ENCODE measurements around the gene ZIC4.

Gene ZIC4

DNA sequence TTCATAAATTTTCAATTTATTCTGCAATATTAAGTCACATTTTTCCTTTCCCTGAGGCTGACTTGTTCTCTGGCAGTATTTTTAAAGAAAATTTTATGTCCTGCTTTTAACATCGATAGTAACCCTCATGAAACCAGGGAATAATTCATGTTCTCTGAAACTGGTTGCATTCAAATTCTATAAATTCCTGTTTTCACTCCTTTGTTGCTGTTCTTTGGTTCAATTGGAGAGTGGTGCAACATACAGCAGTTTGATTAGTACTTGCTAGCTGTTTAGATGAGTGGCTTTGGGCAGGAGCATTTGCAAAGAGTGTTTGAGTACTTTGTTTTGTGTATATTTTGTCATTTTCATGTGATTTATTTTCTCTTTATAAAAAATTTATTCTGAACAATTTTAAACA, 22.0 kb upstream of the ZIC4 start:
- no peak for ATAC-seq
- TF ChIP-seq, protein P1, sequence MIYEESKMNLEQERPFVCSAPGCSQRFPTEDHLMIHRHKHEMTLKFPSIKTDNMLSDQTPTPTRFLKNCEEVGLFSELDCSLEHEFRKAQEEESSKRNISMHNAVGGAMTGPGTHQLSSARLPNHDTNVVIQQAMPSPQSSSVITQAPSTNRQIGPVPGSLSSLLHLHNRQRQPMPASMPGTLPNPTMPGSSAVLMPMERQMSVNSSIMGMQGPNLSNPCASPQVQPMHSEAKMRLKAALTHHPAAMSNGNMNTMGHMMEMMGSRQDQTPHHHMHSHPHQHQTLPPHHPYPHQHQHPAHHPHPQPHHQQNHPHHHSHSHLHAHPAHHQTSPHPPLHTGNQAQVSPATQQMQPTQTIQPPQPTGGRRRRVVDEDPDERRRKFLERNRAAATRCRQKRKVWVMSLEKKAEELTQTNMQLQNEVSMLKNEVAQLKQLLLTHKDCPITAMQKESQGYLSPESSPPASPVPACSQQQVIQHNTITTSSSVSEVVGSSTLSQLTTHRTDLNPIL (CRISPR knock-in tag; IDR thresholded peaks at IDR 0.05; ENCODE audit: low read depth) = no peak
- TF ChIP-seq, protein P2, sequence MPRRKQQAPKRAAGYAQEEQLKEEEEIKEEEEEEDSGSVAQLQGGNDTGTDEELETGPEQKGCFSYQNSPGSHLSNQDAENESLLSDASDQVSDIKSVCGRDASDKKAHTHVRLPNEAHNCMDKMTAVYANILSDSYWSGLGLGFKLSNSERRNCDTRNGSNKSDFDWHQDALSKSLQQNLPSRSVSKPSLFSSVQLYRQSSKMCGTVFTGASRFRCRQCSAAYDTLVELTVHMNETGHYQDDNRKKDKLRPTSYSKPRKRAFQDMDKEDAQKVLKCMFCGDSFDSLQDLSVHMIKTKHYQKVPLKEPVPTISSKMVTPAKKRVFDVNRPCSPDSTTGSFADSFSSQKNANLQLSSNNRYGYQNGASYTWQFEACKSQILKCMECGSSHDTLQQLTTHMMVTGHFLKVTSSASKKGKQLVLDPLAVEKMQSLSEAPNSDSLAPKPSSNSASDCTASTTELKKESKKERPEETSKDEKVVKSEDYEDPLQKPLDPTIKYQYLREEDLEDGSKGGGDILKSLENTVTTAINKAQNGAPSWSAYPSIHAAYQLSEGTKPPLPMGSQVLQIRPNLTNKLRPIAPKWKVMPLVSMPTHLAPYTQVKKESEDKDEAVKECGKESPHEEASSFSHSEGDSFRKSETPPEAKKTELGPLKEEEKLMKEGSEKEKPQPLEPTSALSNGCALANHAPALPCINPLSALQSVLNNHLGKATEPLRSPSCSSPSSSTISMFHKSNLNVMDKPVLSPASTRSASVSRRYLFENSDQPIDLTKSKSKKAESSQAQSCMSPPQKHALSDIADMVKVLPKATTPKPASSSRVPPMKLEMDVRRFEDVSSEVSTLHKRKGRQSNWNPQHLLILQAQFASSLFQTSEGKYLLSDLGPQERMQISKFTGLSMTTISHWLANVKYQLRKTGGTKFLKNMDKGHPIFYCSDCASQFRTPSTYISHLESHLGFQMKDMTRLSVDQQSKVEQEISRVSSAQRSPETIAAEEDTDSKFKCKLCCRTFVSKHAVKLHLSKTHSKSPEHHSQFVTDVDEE (CRISPR knock-in tag; IDR thresholded peaks at IDR 0.05) = no peak
- no peak for TF ChIP-seq ZFP30 (CRISPR knock-in tag; IDR thresholded peaks at IDR 0.05)

DNA sequence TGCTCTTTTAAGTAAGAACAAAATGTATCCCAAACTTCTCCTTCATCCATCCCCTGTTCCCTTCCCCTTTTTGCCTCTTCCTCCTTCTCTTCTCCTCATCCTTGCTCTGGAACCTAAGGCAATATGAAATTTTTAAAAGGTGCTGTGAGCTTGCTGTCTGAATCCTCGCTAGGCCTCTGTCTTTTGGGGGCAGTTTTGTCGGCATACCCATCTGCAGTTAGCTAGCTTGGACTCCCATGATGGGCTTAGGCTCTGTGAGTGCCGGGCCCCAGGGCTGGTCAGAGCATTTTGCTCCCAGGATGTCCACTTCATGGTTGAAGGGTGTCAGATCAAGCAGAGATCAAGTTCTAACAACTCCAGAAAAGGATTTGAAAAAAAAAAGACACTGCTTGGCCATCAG, 21.4 kb upstream of the ZIC4 start:
- ATAC-seq = no peak
- TF ChIP-seq, protein P2 (CRISPR knock-in tag; IDR thresholded peaks at IDR 0.05) = no peak
- TF ChIP-seq PPARA (CRISPR knock-in tag; IDR thresholded peaks at IDR 0.05; ENCODE audit: borderline replicate concordance) (no peak), CSDC2 (CRISPR knock-in tag; IDR thresholded peaks at IDR 0.05) (no peak), ZC3H10 (CRISPR knock-in tag; IDR thresholded peaks at IDR 0.05) (no peak), ISL1 (CRISPR knock-in tag; IDR thresholded peaks at IDR 0.05) (no peak), SNAI2 (CRISPR knock-in tag; IDR thresholded peaks at IDR 0.05) (no peak), BACH2 (CRISPR knock-in tag; IDR thresholded peaks at IDR 0.05; ENCODE audit: borderline replicate concordance) (no peak), ZFP3 (CRISPR knock-in tag; IDR thresholded peaks at IDR 0.05) (no peak), ESRRG (CRISPR knock-in tag; IDR thresholded peaks at IDR 0.05) (no peak), TOX (CRISPR knock-in tag; IDR thresholded peaks at IDR 0.05; ENCODE audit: borderline replicate concordance) (no peak), ZNF565 (CRISPR knock-in tag; conservative IDR thresholded peaks at IDR 0.05; ENCODE audit: low read depth) (no peak), RARB (CRISPR knock-in tag; IDR thresholded peaks at IDR 0.05) (no peak), TCF4 (CRISPR knock-in tag; IDR thresholded peaks at IDR 0.05; ENCODE audit: borderline replicate concordance) (no peak), ZNF8 (CRISPR knock-in tag; IDR thresholded peaks at IDR 0.05) (no peak), GLIS3 (CRISPR knock-in tag; IDR thresholded peaks at IDR 0.05) (no peak), ARNTL (CRISPR knock-in tag; IDR thresholded peaks at IDR 0.05; ENCODE audit: borderline replicate concordance, low read depth) (no peak), OSR1 (CRISPR knock-in tag; IDR thresholded peaks at IDR 0.05) (no peak)
- TF ChIP-seq, protein P3, sequence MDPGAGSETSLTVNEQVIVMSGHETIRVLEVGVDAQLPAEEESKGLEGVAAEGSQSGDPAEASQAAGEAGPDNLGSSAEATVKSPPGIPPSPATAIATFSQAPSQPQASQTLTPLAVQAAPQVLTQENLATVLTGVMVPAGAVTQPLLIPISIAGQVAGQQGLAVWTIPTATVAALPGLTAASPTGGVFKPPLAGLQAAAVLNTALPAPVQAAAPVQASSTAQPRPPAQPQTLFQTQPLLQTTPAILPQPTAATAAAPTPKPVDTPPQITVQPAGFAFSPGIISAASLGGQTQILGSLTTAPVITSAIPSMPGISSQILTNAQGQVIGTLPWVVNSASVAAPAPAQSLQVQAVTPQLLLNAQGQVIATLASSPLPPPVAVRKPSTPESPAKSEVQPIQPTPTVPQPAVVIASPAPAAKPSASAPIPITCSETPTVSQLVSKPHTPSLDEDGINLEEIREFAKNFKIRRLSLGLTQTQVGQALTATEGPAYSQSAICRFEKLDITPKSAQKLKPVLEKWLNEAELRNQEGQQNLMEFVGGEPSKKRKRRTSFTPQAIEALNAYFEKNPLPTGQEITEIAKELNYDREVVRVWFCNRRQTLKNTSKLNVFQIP (CRISPR knock-in tag; IDR thresholded peaks at IDR 0.05; ENCODE audit: borderline replicate concordance, low read depth) = no peak
- TF ChIP-seq, protein P4, sequence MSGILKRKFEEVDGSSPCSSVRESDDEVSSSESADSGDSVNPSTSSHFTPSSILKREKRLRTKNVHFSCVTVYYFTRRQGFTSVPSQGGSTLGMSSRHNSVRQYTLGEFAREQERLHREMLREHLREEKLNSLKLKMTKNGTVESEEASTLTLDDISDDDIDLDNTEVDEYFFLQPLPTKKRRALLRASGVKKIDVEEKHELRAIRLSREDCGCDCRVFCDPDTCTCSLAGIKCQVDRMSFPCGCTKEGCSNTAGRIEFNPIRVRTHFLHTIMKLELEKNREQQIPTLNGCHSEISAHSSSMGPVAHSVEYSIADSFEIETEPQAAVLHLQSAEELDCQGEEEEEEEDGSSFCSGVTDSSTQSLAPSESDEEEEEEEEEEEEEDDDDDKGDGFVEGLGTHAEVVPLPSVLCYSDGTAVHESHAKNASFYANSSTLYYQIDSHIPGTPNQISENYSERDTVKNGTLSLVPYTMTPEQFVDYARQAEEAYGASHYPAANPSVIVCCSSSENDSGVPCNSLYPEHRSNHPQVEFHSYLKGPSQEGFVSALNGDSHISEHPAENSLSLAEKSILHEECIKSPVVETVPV (CRISPR knock-in tag; IDR thresholded peaks at IDR 0.05) = no peak
- TF ChIP-seq, protein P5, sequence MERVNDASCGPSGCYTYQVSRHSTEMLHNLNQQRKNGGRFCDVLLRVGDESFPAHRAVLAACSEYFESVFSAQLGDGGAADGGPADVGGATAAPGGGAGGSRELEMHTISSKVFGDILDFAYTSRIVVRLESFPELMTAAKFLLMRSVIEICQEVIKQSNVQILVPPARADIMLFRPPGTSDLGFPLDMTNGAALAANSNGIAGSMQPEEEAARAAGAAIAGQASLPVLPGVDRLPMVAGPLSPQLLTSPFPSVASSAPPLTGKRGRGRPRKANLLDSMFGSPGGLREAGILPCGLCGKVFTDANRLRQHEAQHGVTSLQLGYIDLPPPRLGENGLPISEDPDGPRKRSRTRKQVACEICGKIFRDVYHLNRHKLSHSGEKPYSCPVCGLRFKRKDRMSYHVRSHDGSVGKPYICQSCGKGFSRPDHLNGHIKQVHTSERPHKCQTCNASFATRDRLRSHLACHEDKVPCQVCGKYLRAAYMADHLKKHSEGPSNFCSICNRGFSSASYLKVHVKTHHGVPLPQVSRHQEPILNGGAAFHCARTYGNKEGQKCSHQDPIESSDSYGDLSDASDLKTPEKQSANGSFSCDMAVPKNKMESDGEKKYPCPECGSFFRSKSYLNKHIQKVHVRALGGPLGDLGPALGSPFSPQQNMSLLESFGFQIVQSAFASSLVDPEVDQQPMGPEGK (CRISPR knock-in tag; IDR thresholded peaks at IDR 0.05; ENCODE audit: borderline replicate concordance) = no peak
